Effector memory CD4-positive, alpha-beta T cell (primary cell): ENCODE measurements around the gene MFAP2.

Experiments used
- DNase-seq, 3 donors: peaks; one replicate each; pipeline ENCODE4 v3.0.0-alpha.2; 2020
- H3K27ac ChIP-seq: 2 replicates; pipeline ENCODE4 v1.7.0; 2013; ENCODE audit warnings: mild to moderate bottlenecking, low read length, moderate library complexity; ENCODE audit not compliant: insufficient read depth, poor library complexity, severe bottlenecking
- H3K27me3 ChIP-seq: replicated peaks from 2 replicates; pipeline ENCODE4 v1.7.0; 2013; ENCODE audit warnings: mild to moderate bottlenecking, low read length; ENCODE audit not compliant: insufficient read depth, control insufficient read depth, poor library complexity, severe bottlenecking
- H3K36me3 ChIP-seq: 2 replicates; pipeline ENCODE4 v1.7.0; 2013; ENCODE audit warnings: mild to moderate bottlenecking, low read length, moderate library complexity; ENCODE audit not compliant: control insufficient read depth, insufficient read depth
- H3K4me1 ChIP-seq: 2 replicates; pipeline ENCODE4 v1.7.0; 2013; ENCODE audit warnings: low read length, mild to moderate bottlenecking; ENCODE audit not compliant: control insufficient read depth, insufficient read depth, poor library complexity, severe bottlenecking
- H3K4me3 ChIP-seq: 2 replicates; pipeline ENCODE4 v1.7.0; 2013; ENCODE audit warnings: low read length, low read depth, mild to moderate bottlenecking; ENCODE audit not compliant: insufficient read depth, poor library complexity, severe bottlenecking
- H3K9me3 ChIP-seq: 2 replicates; pipeline ENCODE4 v1.7.0; 2013; ENCODE audit warnings: mild to moderate bottlenecking, low read length, moderate library complexity; ENCODE audit not compliant: control insufficient read depth

MFAP2 gene

DNA sequence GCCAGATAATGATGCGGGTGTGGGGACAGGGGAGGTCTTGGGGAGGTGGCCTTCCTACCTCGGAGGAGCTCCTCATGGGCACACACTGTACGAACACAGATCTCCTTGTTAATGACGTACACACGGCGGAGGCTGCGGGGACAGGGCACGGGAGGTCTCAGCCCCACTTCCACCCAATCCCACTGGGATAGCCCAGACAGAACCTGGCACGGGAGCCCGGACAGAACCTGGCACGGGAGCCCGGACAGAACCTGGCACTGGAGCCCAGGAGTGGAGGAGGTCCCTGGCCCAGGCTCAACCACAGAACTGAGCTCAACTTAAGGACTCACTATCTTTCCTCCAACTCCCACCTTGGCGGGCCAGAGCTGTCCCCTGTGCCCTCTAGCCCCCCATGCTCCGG, 5.2 kb downstream of the MFAP2 start:
- Histone ChIP-seq H3K4me1 (no peaks in the 10 kb centered on the region), H3K4me3 (no peak overlapping the region), H3K36me3 (no peaks in the 10 kb centered on the region), H3K9me3 (no peaks in the 10 kb centered on the region), H3K27me3 (no peaks in the 10 kb centered on the region), H3K27ac (no peak overlapping the region)
- DNase-seq = no peak

GRCh38 chr1:16973215-16973614, 7.2 kb downstream of the MFAP2 start:
- no peak overlapping the region for H3K27ac ChIP-seq
- peaks cover 6% of the 10 kb centered on the region for H3K36me3 ChIP-seq
- no peak for DNase-seq
- H3K4me3 ChIP-seq = no peak overlapping the region
- no peaks in the 10 kb centered on the region for H3K9me3 ChIP-seq
- H3K27me3 ChIP-seq = no peaks in the 10 kb centered on the region
- H3K4me1 ChIP-seq = no peaks in the 10 kb centered on the region

GRCh38 chr1:16972189-16972895, 8.1 kb downstream of the MFAP2 start:
- DNase-seq = no peak
- no peak overlapping the region for H3K4me3 ChIP-seq
- H3K36me3 ChIP-seq = peaks cover 11% of the 10 kb centered on the region
- no peak overlapping the region for H3K27ac ChIP-seq
- no peaks in the 10 kb centered on the region for H3K9me3 ChIP-seq
- no peaks in the 10 kb centered on the region for H3K27me3 ChIP-seq
- no peaks in the 10 kb centered on the region for H3K4me1 ChIP-seq

- Histone ChIP-seq H3K27me3 (no peaks in the 10 kb centered on the region), H3K36me3 (peaks cover 12% of the 10 kb centered on the region), H3K4me3 (no peak overlapping the region), H3K27ac (no peak overlapping the region), H3K4me1 (no peaks in the 10 kb centered on the region), H3K9me3 (no peaks in the 10 kb centered on the region)
- no peak for DNase-seq
Observed at GRCh38 chr1:16971341-16972188, 8.9 kb downstream of the MFAP2 start.

- Histone ChIP-seq H3K36me3 (peaks cover 15% of the 10 kb centered on the region), H3K4me3 (no peak overlapping the region)
Observed at GRCh38 chr1:16970132-16970910, 10.1 kb downstream of the MFAP2 start.

GRCh38 chr1:16969651-16970050, 10.8 kb downstream of the MFAP2 start:
- Histone ChIP-seq H3K4me3 (no peak overlapping the region), H3K27ac (no peak overlapping the region), H3K27me3 (no peaks in the 10 kb centered on the region), H3K9me3 (no peaks in the 10 kb centered on the region), H3K4me1 (no peaks in the 10 kb centered on the region), H3K36me3 (peaks cover 15% of the 10 kb centered on the region)
- no peak for DNase-seq

More at GRCh38 chr1:16970132-16970910, 10.1 kb downstream of the MFAP2 start:
- Histone ChIP-seq H3K27me3 (no peaks in the 10 kb centered on the region), H3K4me1 (no peaks in the 10 kb centered on the region), H3K27ac (no peak overlapping the region), H3K9me3 (no peaks in the 10 kb centered on the region)
- DNase-seq = no peak

DNA sequence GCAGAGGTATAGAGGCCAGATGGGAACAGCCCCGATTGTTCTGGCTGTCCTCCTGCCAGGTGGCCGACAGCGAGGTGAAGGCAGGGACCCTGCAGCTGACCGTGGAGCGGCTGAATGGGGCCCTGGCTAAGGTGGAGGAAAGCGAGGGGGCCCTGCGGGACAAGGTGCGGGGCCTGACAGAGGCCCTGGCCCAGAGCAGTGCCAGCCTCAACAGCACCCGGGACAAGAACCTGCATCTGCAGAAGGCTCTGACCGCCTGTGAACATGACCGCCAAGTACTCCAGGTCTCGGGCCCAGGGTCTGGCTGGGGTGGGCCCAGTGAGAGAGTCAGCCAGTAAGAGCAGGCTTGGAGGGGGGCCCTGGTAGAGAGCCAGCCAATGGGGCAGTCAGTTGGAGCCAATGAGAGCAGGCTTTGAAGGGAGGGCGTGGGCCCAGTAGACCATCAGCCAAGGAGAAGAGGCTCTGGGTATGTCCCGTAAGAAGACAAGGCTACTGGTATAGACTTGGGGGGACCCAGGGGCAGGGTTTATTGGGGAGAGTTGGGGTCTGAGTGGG, 11.3 kb downstream of the MFAP2 start:
- no peak overlapping the region for H3K4me3 ChIP-seq
- H3K9me3 ChIP-seq = no peaks in the 10 kb centered on the region
- no peak for DNase-seq
- H3K36me3 ChIP-seq = peaks cover 15% of the 10 kb centered on the region
- no peak overlapping the region for H3K27ac ChIP-seq
- no peaks in the 10 kb centered on the region for H3K4me1 ChIP-seq
- no peaks in the 10 kb centered on the region for H3K27me3 ChIP-seq

GRCh38 chr1:16968372-16968771, 12.0 kb downstream of the MFAP2 start:
- Histone ChIP-seq H3K4me3 (no peak overlapping the region), H3K9me3 (no peaks in the 10 kb centered on the region), H3K27ac (no peak overlapping the region), H3K27me3 (no peaks in the 10 kb centered on the region), H3K4me1 (no peaks in the 10 kb centered on the region), H3K36me3 (peaks cover 15% of the 10 kb centered on the region)
- DNase-seq = no peak

- no peak for DNase-seq
- H3K4me1 ChIP-seq = no peaks in the 10 kb centered on the region
- no peak overlapping the region for H3K4me3 ChIP-seq
- H3K27ac ChIP-seq = no peak overlapping the region
- no peaks in the 10 kb centered on the region for H3K27me3 ChIP-seq
- H3K9me3 ChIP-seq = no peaks in the 10 kb centered on the region
- H3K36me3 ChIP-seq = peaks cover 15% of the 10 kb centered on the region
Observed at GRCh38 chr1:16967962-16968361, 12.5 kb downstream of the MFAP2 start.
